HL-60 (cell line): ENCODE data around the gene ZEB1.

Experiments
- CTCF ChIP-seq: IDR thresholded peaks from one replicate; pipeline ENCODE4 v1.5.1; 2011; ENCODE audit warnings: low read length, control low read depth, inconsistent platforms; ENCODE audit not compliant: insufficient read depth
- POLR2AphosphoS5 ChIP-seq: IDR thresholded peaks from 2 replicates; pipeline ENCODE4 v1.6.1; 2012; ENCODE audit warnings: low read depth
- SPI1 ChIP-seq: IDR thresholded peaks from 2 replicates; pipeline ENCODE4 v1.6.1; 2012; ENCODE audit warnings: low read depth, mild to moderate bottlenecking, borderline replicate concordance
- TF ChIP-seq, protein P1 (sequence below): IDR thresholded peaks from 2 replicates; pipeline ENCODE4 v1.6.1; 2012; ENCODE audit warnings: low read depth; ENCODE audit not compliant: insufficient replicate concordance

GRCh38 chr10:31401287-31401686, 82.3 kb downstream of the ZEB1 start:
- TF ChIP-seq CTCF: no peak
- TF ChIP-seq POLR2AphosphoS5: no peak
- TF ChIP-seq, protein P1, sequence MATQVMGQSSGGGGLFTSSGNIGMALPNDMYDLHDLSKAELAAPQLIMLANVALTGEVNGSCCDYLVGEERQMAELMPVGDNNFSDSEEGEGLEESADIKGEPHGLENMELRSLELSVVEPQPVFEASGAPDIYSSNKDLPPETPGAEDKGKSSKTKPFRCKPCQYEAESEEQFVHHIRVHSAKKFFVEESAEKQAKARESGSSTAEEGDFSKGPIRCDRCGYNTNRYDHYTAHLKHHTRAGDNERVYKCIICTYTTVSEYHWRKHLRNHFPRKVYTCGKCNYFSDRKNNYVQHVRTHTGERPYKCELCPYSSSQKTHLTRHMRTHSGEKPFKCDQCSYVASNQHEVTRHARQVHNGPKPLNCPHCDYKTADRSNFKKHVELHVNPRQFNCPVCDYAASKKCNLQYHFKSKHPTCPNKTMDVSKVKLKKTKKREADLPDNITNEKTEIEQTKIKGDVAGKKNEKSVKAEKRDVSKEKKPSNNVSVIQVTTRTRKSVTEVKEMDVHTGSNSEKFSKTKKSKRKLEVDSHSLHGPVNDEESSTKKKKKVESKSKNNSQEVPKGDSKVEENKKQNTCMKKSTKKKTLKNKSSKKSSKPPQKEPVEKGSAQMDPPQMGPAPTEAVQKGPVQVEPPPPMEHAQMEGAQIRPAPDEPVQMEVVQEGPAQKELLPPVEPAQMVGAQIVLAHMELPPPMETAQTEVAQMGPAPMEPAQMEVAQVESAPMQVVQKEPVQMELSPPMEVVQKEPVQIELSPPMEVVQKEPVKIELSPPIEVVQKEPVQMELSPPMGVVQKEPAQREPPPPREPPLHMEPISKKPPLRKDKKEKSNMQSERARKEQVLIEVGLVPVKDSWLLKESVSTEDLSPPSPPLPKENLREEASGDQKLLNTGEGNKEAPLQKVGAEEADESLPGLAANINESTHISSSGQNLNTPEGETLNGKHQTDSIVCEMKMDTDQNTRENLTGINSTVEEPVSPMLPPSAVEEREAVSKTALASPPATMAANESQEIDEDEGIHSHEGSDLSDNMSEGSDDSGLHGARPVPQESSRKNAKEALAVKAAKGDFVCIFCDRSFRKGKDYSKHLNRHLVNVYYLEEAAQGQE: no peak
- TF ChIP-seq SPI1: no peak
